ENCODE data around the gene MCM3AP.

GRCh38 chr21:46284077-46284644, 1.2 kb downstream of the MCM3AP start:
- TF ChIP-seq GATA3 (IDR thresholded peaks at IDR 0.05; ENCODE audit: low read depth, low read length), result no peak
- TF ChIP-seq GATA2 (IDR thresholded peaks at IDR 0.05; ENCODE audit: low read depth, low read length), result no peak

Measured in SH-SY5Y (cell line).